Heart right ventricle (tissue), 16 donors: ENCODE measurements around the gene GNAS-AS1. TPM values are rescaled to one million over a fixed set of nuclear protein-coding genes. Genes with fewer than 3 reads are reported as not detected.

Experiments used
- ATAC-seq, 8 donors: fragments of 200-7000 bp; cut with Tn5 transposase; one replicate each; pipeline ENCODE4 v1.9.1; 2020; ENCODE audit warnings: mild to moderate bottlenecking in 8 of 8, moderate library complexity in 8 of 8, moderate number of reproducible peaks in 1 of 8
- DNase-seq, 2 donors: peaks; one replicate each; pipeline ENCODE4 v3.0.0-alpha.2; 2020
- H3K27ac ChIP-seq, 10 donors: fragments of 200-600 bp; sonication (generic) in 2 of 10; one replicate each; pipeline versions ENCODE4 v1.5.0 to v1.8.0; 2020 to 2022; ENCODE audit warnings: mild to moderate bottlenecking in 3 of 10
- H3K27me3 ChIP-seq, 7 donors: fragments of 200-600 bp; one replicate each; pipeline ENCODE4 v1.8.0; 2021 to 2022; ENCODE audit warnings: mild to moderate bottlenecking in 2 of 7
- H3K36me3 ChIP-seq, 9 donors: fragments of 200-600 bp; sonication (generic) in 1 of 9; one replicate each; pipeline versions ENCODE4 v1.5.0 to v1.8.0; 2020 to 2022; ENCODE audit warnings: mild to moderate bottlenecking in 2 of 9
- H3K4me1 ChIP-seq, 9 donors: fragments of 200-600 bp; sonication (generic) in 1 of 9; one replicate each; pipeline versions ENCODE4 v1.5.0 to v1.8.0; 2020 to 2022; ENCODE audit warnings: mild to moderate bottlenecking in 4 of 9
- H3K4me3 ChIP-seq, 10 donors: fragments of 200-600 bp; sonication (generic) in 2 of 10; one replicate each; pipeline versions ENCODE4 v1.5.0 to v1.8.0; 2020 to 2022; ENCODE audit warnings: mild to moderate bottlenecking in 7 of 10, moderate library complexity in 2 of 10
- H3K9me3 ChIP-seq, 11 donors: fragments of 200-600 bp in 10 of 11; sonication (generic) in 2 of 11; one replicate each; pipeline versions ENCODE4 v1.5.0 to v1.8.0; 2013 to 2022; ENCODE audit warnings: mild to moderate bottlenecking in 2 of 11, control low read depth in 1 of 11, moderate library complexity in 1 of 11
- WGBS, 2 donors: extraction: QIAGEN DNeasy Blood & Tissue Kit; methylation state at CpG; one replicate each; pipeline ENCODE4 v1.1.7; 2013; ENCODE audit warnings: inconsistent platforms in 1 of 2; 5-methylcytosine and 5-hydroxymethylcytosine counted together
- intact Hi-C, 10 donors: fragments of 100-400 bp; cut with DNase I; formaldehyde crosslinking; loops; one replicate each; pipeline versions ENCODE4 v1.11.1 to v1.14.2; 2022
- polyA plus RNA-seq, 2 donors: library from polyadenylated mRNA; stranded (reverse); fragments of 200-250 nt; gene quantifications; one replicate each; pipeline ENCODE4 v1.2.3, GENCODE V29; 2013
- total RNA-seq, 10 donors: library from RNA; stranded (reverse); fragmentation: NEBNext Ultra II Directional in 3 of 10; extraction: Animal tissue kit (Norgen Biotek cat#: 25700) in 3 of 10; gene quantifications; one replicate each; pipeline versions ENCODE4 v1.2.1 to v1.2.4, GENCODE V29; 2021 to 2023
- TF ChIP-seq, protein P1 (sequence below), 9 donors: fragments of 200-600 bp; sonication (generic) in 2 of 9; IDR thresholded peaks; one replicate each; pipeline versions ENCODE4 v1.5.0 to v1.8.0; 2021 to 2022; ENCODE audit warnings: antibody characterized with exemption in 9 of 9, mild to moderate bottlenecking in 5 of 9, moderate library complexity in 1 of 9
- donor health status: Arrhythmogenic right ventricular cardiomyopathy.
- donor health status: ischemic (EF 13 %, LVEDD 7.1; RV severe dilation, severe dysfunction).
- donor health status: healthy with polysubstance abuse.
- donor health status: DM: no; HTN: yes; CAD: no.
- donor health status: DM: no; HTN: no; CAD: no.
- donor health status: ischemic (EF 25% LVEDD 6.9; RV normal size, moderate dysfunction).
- donor health status: ischemic (EF 25% LVEDD 5.7; RV mildly dilated, moderate dysfunction).
- donor health status: healthy.
- donor health status: DM: yes; HTN: yes; CAD: no.
- donor health status: Ischemic cardiomyopathy.
- donor health status: ischemic (EF 35%, LVEDD 5.7; RV mildly dilated, moderate dysfunction).
- donor health status: nonischemic (EF 11% LVEDD 7.7; RV severe dilation, severe dysfunction).
- donor health status: DM: yes; HTN: yes; CAD: no.
- donor health status: PGD.
- donor health status: ischemic (EF 29% LVEDD 5.4; RV normal size, mild dysfunction).
- donor health status: nonischemic (EF 23%, LVEDD 6.1; RV moderate dilation, normal function).

GNAS-AS1 gene
- total and polyA plus RNA-seq, 12 donors, result 0.06 to 1.5 (median 0.41) TPM

DNA sequence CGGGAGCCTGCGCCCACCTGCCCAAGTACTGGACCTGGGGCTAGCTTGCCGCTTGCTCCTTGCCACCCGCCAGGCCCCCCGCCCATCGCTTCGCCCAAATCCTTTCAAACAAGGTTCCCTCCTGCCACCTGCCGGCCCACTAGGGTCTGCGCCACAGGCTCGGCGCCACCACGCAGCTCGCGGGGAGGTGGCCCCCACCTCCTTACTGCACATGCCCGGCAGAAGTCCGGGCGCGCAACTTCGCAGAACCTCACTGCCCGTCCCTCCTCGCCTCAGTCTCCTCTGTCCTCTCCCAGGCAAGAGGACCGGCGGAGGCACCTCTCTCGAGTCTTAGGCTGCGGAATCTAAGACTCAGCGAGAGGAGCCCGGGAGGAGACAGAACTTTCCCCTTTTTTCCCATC, 11.2 kb downstream of the GNAS-AS1 start:
- Histone ChIP-seq H3K4me3 (peak overlapping the region in 7 of 10 donors; percentile 3 to 40 (median 25)), H3K9me3 (no peaks in the 10 kb centered on the region), H3K36me3 (no peaks in the 10 kb centered on the region), H3K27me3 (peaks cover 0 to 84% (median 60%) of the 10 kb centered on the region in 7 donors), H3K27ac (no peak overlapping the region), H3K4me1 (peaks cover 0 to 14% (median 3%) of the 10 kb centered on the region in 9 donors)
- TF ChIP-seq, protein P1, sequence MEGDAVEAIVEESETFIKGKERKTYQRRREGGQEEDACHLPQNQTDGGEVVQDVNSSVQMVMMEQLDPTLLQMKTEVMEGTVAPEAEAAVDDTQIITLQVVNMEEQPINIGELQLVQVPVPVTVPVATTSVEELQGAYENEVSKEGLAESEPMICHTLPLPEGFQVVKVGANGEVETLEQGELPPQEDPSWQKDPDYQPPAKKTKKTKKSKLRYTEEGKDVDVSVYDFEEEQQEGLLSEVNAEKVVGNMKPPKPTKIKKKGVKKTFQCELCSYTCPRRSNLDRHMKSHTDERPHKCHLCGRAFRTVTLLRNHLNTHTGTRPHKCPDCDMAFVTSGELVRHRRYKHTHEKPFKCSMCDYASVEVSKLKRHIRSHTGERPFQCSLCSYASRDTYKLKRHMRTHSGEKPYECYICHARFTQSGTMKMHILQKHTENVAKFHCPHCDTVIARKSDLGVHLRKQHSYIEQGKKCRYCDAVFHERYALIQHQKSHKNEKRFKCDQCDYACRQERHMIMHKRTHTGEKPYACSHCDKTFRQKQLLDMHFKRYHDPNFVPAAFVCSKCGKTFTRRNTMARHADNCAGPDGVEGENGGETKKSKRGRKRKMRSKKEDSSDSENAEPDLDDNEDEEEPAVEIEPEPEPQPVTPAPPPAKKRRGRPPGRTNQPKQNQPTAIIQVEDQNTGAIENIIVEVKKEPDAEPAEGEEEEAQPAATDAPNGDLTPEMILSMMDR (IDR thresholded peaks at IDR 0.05), result peak in 8 of 9 donors; percentile 19 to 62 (median 50)
- peak; percentile 55 to 75 (median 72) for ATAC-seq
- intact Hi-C loops, result loop anchor here in 4 of 10 donors (5.0 to 10.0 kb wide), 2 partner anchors 602 to 605 kb away; no protein-coding TSS in a partner anchor
- 50 to 52% methylated on average over 27 of the region's 27 CpGs for WGBS, 2 donors
- peak; percentile 34 to 43 for DNase-seq

DNA sequence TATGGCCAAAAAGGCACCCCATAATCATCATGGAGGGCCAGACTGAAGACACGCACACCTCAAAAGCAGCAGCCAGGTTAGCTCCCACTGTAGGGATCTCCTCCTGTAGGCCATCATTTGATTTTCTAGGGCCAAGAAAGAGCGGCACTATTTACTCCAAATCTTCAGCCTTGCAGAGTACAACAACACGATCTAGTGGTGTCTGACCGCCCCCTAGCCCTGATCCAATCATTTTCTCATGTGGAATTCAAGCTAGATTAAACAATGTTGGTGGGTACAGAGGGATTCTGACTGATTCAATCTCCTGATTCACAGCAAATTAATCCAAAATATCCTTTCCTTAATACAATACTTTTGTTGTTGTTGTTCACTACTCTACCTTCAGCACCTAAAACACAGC, 12.5 kb downstream of the GNAS-AS1 start:
- intact Hi-C loops, result loop anchor here in 4 of 10 donors (5.0 to 10.0 kb wide), 2 partner anchors 601 to 603 kb away; no protein-coding TSS in a partner anchor
- ATAC-seq (no peak), DNase-seq (no peak)
- Histone ChIP-seq H3K36me3 (no peaks in the 10 kb centered on the region), H3K27me3 (peaks cover 0 to 78% (median 60%) of the 10 kb centered on the region in 7 donors), H3K9me3 (no peaks in the 10 kb centered on the region), H3K4me3 (no peak overlapping the region), H3K4me1 (peaks cover 0 to 14% (median 3%) of the 10 kb centered on the region in 9 donors), H3K27ac (no peak overlapping the region)
- WGBS, 2 donors, result 66 to 76% methylated on average over 4 of the region's 4 CpGs
- TF ChIP-seq, protein P1 (IDR thresholded peaks at IDR 0.05), result no peak

DNA sequence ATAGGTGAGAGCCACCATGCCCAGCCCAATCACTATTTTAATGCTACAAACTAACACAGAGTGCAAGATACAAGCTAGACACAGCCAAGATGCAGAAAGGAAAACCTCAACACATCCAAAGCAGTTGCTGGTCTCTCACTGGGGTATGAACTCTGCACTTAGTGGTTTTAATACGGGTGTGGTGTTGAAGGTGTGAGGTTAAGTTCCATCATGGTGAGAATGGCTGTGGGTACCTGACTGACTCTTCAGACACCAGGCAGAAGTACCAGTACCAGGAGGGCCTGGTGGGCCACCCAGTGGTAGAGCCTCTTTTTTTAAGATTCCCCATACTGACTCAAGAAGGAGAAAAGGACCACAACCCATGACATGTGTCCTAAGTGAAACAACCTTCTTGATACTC, 13.0 kb downstream of the GNAS-AS1 start:
- intact Hi-C loops, result loop anchor here in 4 of 10 donors (5.0 to 10.0 kb wide), 2 partner anchors 600 to 603 kb away; no protein-coding TSS in a partner anchor
- H3K27me3 ChIP-seq, result peaks cover 0 to 75% (median 60%) of the 10 kb centered on the region in 7 donors

DNA sequence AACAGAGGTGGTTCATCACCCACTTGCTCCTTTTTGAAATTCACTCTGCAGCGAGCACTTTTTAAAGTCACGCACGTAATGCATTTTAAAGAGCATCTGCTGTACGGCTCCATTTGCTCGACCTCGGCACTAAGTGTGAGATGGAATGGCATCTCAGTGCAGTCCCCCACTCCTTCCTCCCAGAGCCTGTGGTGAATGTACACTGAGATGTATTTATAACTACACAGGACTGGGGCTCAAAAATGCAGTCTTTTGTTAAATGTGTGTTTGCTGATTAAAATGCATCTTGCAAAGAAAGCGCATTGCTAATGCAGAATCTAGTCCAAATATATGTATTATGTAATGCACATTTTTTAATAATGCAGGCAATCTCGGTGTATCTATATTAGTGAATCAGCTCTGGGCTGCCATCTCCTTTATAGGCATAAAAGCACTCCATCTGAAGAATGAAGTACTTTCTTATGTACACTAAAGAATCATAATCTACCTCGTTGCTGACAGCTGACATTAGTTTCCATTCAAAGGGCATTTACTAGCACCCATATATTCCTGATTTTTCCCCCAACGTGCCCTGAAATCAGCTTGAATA, 14.0 kb downstream of the GNAS-AS1 start:
- peaks cover 0 to 69% (median 50%) of the 10 kb centered on the region in 7 donors for H3K27me3 ChIP-seq
- DNase-seq (no peak), ATAC-seq (no peak)
- no peak overlapping the region for H3K27ac ChIP-seq
- no peaks in the 10 kb centered on the region for H3K36me3 ChIP-seq
- intact Hi-C loops, result loop anchor here in 4 of 10 donors (5.0 to 10.0 kb wide), 2 partner anchors 599 to 602 kb away; no protein-coding TSS in a partner anchor
- no peak overlapping the region for H3K4me3 ChIP-seq
- peaks cover 0 to 14% (median 3%) of the 10 kb centered on the region in 9 donors for H3K4me1 ChIP-seq
- TF ChIP-seq, protein P1 (IDR thresholded peaks at IDR 0.05), result no peak
- 82 to 85% methylated on average over 10 of the region's 10 CpGs for WGBS, 2 donors
- no peaks in the 10 kb centered on the region for H3K9me3 ChIP-seq

More for the DNA sequence above, 13.0 kb downstream of the GNAS-AS1 start:
- TF ChIP-seq, protein P1 (IDR thresholded peaks at IDR 0.05), result no peak
- Histone ChIP-seq H3K27ac (no peak overlapping the region), H3K4me3 (no peak overlapping the region), H3K36me3 (no peaks in the 10 kb centered on the region), H3K9me3 (no peaks in the 10 kb centered on the region), H3K4me1 (peaks cover 0 to 14% (median 3%) of the 10 kb centered on the region in 9 donors)
- 81 to 85% methylated on average over 1 of the region's 1 CpG for WGBS, 2 donors
- no peak for DNase-seq
- ATAC-seq, result no peak
